GM19240 (cell line): ENCODE measurements around the gene NDUFA12.
"Not testable (repeated sequence)": the region's sequence is repeated elsewhere in the genome, so short reads cannot be mapped to it uniquely, and the experiment has no call there.

ENCODE experiments used
- DNase-seq: peaks from one replicate; pipeline ENCODE4 v3.0.0; 2011; ENCODE audit warnings: low spot score; ENCODE audit not compliant: insufficient read length

Gene NDUFA12

DNA sequence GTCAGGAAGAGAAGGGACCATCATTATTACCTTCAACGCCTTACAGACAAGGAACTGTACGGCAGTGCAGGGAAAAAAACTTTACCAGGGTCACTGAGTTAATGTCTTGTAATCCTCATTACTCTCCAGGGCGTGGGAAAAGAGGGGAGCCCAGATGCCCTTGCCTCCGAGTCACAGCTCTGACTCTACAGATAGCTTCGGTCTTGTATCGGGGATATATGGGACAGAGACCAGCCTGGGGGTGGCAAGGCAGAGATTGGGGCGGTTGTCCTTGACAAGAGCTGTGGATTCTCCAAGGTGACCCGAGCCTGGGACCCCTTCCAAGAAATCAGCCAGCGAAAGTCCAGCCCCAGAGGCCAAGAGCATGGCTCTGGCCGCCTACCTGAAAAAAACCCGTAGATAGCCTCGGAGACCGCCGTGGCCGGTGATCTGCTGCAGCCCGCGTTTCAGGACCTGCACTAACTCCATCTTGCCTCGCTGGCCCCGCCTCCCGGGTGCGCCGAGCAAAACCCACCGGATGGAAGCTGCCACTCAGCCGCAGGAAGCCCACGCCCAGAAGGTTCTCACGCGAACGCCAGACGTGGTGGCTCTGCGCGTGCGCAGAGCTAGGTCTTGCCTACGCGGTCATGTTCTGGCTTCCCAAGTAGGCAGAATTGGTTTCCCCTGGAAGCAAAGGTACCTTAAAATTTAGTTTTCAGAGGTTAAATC lies at the start of gene NDUFA12:
TSS of gene NDUFA12 (minus strand) at position 485 of the 708 bp plus-strand sequence. CDS start at position 468, 17 bp downstream.
- peak; percentile 65 for DNase-seq

DNA sequence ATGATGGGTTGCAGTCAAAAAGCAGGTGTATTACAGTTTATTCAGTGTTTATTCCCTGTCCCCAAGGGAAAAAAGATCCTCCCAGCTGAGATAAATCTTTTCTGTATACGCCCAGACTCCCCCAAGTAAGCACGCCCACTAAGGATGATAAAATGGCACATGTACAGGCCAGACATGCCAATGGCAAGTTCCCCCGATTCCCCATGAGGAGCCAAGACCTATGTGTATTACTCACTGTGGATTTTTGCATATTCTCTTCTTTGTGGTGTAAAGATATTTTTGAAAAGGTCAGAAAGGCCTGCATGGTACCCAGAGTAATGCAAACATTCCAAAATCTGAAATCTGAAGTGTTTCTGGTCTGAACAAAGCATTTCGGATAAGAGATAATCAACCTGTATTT lies 47.7 kb upstream of the NDUFA12 start:
- no peak for DNase-seq

DNA sequence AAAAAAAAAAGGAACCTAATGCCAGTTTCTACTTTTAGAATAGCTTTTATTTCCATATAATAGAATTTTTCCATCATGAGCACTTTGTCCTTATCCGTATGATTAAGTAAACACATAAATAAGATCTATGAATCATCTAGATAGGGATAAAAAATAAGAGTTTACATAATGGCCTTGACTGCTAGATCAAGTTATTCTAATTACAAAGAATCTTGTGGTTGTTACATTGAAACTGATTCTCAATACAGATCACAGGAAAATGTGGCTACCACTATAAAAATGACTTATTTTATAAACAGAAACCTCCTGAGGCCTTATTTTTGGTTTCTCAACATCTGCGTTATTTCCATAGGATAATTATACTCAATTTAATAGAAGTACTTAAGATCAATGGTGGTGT lies 34.4 kb upstream of the NDUFA12 start:
- DNase-seq = no peak

DNA sequence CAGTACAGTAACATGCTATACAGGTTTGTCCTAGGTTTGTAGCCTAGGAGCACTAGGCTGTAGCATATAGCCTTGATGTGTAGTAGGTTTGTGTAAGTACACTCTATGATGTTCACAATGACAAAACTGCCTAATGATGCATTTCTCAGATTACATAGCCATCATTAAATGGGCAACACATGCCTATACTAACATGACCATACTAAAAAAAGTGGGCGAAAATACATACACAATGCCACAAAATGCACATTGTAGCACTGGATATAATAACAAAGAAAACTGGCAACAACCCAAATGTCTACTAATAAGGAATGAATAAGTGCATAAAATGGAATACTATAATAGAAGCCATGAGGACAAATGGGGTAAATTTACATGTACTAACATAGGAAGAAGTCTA lies 31.3 kb upstream of the NDUFA12 start:
- DNase-seq = no peak

DNA sequence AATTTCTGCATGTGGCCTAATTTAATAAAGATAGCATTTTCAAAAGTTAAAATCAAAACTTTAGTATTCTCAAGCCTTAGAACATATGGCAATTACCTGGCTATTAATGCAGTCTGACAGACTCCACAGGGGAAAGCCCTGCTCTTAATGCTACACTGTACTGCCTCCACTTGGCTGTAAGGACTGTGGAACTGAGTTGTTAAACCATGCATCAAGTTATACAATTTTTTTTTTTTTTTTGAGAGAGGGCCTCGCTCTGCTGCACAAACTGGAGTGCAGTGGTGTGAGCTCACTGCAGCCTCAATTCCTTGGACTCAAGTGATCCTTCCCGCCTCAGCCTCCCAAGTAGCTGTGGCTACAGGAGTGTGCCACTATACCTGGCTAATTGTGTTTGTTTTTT lies 19.0 kb upstream of the NDUFA12 start:
- DNase-seq = no peak

DNA sequence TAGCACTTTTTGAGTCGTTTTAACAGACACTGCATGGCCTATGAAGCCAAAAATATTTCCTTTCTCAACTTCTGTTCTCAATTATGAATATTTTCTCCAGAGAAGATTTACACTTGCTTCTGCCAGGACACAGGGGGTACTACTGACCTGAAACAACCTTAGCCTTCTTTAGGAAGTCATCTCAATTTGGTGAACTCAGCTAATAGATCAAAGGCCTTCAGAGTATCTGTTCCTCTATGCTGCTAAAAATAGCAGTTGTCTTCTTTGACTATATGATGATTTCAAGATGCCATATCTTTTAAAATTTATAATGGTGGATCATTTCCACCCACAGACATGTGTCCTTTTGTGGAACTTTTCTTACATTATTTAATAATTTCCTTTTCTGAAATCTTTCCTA lies 14.0 kb upstream of the NDUFA12 start:
- DNase-seq = no peak

DNA sequence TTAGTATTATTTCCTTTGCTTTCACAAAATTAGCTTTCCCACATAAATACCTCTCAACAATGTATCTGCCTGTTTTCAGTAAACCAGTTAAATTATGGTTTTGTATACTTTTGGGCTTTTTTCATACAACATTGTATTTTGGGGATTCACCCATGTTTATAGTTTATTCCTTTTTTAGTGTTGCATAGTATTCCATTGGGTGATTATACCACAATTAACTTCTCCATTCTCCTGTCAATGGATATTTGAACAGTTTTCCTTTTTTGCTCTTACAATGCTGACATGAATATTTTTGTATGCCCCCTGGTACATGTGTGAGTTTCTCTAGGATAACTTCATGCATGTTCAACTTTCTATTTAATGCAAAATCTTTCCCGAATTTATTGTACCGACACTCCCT lies 12.6 kb upstream of the NDUFA12 start:
- DNase-seq = no peak

DNA sequence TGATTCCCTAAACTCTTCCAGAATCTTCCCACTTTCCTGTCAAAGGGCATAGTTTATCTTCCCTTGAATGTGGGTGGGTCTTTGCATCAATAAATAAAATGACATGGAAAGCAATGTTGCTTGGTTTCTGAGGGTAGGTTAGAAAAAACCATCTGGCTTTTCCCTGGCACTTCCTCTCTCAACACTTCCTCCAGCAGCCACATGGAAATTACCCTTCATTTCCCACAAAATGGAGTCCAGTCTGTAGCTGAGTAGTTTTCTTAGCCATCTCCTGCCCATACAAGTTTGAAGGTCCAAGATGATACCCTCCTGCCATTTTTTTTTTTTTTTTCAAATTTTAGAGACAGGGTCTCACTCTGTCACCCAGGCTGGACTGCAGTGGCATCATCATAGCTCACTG lies 11.1 kb upstream of the NDUFA12 start:
- no peak for DNase-seq

DNA sequence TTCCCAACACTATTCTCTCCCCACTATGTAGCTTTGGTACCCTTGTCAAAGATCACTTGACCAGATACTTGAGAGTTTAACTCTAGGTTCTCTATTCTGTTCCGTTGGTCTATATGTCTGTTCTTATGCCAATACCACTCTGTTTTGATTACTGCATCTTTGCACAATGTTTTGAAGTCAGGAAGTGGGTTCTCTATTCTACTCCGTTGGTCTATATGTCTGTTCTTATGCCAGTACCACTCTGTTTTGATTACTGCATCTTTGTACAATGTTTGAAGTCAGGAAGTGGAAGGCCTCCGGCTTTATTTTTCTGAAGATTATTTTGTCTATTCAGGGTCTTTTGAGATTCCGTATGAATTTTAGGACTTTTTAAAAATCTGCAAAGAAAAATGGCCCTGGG lies 2.7 kb upstream of the NDUFA12 start:
- no peak for DNase-seq

DNA sequence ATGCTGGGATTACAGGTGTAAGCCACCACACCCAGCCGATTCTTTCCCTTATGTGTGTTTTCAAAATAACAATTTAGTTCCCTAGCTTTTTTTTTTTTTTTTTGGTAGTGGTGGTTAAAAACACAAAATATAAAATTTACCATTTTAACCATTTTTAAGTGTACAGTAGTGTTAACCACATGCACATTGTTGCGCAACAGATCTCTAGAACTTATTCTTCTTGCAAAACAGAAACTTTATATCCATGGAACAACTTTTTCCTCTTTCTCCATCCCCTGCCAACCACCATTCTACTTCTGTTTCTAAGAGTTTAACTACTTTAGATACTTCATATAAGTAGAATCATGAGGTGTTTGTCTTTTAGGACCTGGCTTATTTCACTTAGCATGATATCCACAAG lies 1.1 kb upstream of the NDUFA12 start:
- DNase-seq = no peak

DNA sequence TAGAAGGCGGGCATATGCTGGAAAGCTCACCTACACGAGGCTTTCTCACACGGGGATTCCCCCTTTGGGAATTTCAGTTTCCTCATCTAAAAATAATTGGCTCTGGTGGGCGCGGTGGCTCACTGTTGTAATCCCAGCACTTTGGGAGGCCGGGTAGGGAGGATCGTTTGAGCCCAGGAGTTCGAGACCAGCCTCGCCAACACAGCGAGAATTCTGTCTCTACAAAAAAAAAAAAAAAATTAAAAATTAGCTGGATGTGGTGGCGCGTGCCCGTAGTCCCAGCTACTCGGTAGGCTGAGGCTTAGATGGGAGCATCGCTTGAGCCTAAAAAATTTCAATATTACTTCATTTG lies 400 bp upstream of the NDUFA12 start:
- DNase-seq = no peak

DNA sequence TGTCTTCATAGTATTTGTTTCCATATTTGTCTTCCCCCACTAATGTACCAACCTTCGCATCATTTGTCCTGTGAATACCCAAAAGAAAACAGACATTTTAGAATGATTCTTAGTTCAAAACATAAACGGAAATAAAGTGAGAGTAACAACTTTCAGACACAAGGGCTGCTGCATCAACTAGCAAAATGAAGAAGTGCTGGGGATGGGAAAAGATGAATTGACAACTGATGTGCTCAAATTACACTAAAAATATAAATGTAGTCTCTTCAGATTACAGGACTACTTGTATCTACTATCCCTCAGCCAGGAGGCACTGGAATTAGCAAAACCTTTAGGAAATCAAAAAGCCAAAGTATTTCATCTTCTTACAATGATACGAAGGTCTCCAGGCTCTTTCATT lies 743 bp downstream of the NDUFA12 start:
- DNase-seq = no peak

DNA sequence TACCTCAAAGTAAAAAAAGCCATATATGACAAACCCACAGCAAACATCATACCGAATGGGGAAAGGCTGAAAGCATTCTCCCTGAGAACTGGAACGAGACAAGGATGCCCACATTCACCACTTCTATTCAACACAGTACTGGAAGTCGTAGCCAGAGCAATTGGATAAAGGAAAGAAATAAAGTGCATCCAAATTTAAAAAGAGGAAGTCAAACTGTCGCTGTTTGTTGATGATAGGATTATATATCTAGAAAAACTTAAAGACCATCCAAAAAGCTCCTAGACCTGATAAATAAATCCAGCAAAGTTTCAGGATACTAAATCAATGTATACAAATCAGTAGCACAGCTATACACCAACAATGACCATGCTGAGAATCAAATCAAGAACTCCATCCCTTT lies 5.2 kb downstream of the NDUFA12 start:
- DNase-seq = no peak

DNA sequence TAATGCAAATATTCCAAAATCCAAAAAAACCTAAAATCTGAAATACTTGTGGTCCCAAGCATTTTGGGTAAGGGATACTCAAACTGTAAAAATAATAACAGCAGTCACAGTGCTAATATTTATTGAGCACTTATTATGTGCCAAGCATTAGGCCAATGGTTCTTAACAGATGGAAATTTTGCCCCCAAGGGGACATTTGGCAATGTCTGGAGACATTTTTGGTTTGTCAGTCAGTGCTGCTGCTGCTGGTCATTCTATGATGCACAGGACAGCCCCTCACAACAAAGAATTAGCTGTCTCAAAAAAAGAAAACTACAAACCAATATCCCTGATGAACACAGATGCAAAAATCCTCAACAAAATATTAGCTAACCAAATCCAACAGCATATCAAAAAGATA lies 5.8 kb downstream of the NDUFA12 start:
- no peak for DNase-seq

DNA sequence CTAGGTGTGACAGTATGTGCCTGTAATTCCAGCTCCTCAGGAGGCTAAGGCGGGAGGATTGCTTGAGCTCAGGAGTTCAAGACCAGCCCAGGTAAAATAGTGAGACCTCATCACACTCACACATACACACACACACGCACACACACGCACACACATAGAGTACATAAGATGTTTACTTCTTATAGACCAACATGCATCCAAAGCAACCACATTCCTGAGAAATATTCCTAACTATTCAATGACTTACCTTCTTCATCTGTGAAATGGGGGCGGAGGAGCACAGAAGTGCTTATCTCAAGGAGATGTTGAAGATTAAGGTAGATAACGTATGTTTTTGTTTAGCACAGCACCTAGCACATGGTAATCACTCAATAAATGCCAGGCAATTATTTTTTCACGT lies 6.4 kb downstream of the NDUFA12 start:
- no peak for DNase-seq

DNA sequence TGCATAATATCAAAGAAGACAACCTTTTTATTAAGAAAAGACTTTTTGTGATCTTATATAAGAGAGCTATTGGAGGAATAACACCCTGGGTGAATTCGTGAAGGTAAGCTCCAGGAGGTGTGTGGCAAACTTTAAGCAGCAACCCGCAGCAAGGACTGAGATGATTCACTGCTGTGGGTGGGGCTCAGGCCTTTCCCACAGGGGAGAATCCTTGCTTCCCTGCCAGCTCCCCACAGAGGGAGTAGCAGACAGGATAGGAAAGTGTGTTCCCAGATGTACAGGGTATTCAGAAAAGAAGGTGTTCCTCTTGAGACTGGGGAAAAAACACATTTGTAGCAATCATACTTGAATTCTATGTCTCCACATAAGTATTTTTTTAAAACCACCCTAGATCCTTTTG lies 9.2 kb downstream of the NDUFA12 start:
- no peak for DNase-seq

DNA sequence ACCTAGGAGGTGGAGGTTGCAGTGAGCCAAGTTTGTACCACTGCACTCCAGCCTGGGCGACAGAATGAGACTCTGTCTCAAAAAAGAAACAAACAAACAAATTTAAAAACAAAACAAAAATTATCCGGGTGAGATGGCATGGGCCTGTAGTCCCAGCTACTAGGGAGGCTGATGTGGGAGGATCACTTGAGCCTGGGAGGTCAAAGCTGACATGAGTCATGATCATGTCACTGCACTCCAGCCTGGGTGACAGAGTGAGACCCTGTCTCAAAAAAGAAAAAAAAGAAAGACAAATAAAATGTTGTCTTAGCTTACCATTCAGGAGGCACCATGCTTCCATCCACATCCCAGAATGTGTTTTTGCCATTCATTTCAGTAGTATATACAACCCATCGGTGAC lies 9.6 kb downstream of the NDUFA12 start:
- not testable (repeated sequence) for DNase-seq

DNA sequence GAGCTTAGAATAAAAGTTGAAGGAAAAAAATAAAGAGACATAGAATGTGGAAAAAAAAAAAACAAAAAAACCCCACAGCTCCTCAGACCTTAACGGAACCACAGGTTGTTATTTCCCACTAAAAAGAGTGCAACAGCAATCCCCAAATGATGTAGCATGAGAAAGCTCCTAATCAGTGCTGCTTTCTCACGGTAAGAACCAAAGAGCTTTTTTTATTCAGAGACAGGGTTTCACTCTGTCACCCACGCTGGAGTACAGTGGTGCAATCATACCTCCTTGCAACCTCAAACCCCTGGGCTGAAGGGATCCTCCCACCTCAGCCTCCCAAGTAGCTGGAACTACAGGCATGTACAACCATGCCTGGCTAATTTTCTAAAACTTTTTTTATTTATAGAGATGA lies 13.3 kb downstream of the NDUFA12 start:
- DNase-seq = no peak

DNA sequence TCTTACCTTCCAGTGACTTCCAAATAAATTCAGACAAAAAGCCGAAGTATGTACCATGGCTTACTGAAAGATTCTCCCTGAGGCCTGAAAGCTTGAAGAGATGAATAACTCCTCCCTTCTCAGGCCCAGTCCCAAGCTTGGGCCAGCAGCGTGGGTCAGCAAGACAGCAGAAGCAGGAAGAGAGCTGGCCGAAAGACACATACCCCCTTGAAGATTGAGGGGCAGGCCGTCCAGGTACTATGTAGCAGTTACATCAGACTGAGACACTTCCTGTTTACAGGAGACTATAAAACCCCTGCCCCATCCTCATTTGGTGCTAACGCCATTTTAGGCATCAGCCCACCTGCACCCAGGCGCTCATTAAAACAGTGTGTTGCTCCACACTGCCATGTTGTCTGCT lies 15.0 kb downstream of the NDUFA12 start:
- no peak for DNase-seq

DNA sequence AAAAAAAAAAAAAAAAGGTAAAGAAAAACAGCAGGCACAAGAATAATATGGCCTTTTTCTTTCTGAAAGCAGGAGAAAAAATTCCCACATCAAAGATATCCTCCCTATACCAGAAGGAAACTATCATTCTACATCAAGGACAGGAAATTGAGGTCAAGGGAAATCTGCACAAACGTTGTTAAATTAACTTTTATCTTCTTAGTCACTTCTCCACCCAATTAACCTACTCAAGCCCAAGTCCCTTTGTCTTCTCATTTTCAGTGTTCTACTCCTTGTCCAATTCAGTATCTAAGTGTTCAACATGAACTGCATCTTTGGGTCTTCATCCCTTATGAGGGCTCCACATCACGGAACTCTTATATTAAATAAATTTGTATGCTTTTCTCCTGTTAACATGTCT lies 15.7 kb downstream of the NDUFA12 start:
- DNase-seq = no peak

DNA sequence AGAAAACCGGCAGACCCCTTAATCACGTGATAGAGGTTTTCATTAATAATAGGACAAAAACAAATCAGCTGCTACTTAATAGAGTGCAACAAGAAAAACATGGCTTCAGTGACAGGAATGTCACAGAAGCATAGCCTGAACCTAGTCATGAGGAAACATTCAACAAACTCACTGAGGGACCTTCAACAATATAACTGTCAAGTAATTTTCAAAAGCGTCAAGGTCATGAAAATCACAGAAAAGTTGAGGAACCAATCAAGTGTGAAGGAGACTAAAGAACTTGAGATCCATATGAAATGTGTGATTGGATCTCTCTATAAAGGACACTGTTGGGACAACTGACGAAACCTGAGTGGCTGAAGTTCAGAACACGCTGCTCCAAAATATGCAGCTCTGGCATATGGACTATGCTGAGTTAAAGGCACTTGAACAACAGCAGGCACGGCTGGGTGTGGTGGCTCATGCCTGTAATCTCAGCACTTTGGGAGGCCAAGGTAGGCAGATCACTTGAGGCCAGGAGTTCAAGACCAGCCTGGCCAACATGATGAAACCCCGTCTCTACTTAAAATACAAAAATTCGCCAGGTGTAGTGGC lies 16.3 kb downstream of the NDUFA12 start:
- DNase-seq = no peak

DNA sequence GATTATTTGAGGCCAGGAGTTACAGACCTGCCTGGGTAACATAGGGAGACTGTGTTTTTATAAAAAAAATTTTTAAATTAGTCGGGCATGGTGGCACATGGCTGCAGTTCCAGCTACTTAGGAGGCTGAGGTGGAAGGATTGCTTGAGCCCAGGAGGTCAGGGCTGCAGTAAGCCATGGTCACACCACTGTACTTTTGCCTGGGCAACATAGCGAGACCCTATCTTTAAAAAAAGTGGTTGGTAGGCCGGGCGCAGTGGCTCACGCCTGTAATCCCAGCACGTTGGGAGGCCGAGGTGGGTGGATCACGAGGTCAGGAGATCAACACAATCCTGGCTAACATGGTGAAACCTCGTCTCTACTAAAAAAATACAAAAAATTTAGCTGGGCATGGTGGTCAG lies 18.4 kb downstream of the NDUFA12 start:
- DNase-seq = not testable (repeated sequence)

DNA sequence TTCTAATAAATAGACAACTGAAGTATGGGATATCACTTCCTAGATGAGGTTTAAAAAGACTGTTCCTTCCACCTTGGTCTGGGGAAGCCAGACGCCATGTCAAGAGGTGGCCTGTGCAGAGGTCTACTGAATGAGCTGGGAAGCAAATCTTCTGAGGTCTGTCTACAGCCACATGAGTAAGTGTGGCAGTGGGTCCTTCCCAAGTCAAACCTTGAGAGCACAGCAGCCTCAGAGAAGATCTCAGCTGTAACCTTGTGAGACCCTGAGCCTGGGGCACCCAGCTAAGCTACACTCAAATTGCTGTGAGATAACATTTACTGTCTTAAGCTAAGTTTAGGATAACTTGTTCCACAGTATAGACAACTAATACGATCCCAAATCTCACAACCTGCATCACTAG lies 20.2 kb downstream of the NDUFA12 start:
- no peak for DNase-seq

DNA sequence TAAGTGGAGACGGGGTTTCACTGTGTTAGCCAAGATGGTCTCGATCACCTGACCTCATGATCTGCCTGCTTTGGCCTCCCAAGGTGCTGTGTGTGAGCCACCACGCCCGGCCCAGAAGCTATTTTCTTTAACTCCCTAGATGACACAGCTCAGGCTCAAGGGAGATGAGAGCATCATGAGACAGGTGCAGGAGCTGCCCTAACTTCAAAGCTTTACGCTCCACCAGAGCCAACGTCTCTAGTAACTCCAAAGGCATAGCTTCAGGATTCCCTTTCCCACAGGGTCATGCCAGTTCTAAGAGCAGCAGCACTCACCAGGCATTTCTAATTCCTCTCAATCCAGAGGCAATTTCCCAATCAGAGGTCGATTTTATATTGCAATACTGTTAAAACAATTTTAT lies 21.0 kb downstream of the NDUFA12 start:
- no peak for DNase-seq
